Muscle of leg (tissue), 11 donors: ENCODE results near the gene DOCK2. TPM values are rescaled to one million over a fixed set of nuclear protein-coding genes. Genes with fewer than 3 reads are reported as not detected.

Source experiments
- DNase-seq: peaks from one replicate; pipeline ENCODE4 v3.0.0; 2013
- H3K27ac ChIP-seq: one replicate; pipeline ENCODE4 v1.5.1; 2013; ENCODE audit warnings: mild to moderate bottlenecking, low read length, control low read depth
- H3K27me3 ChIP-seq: one replicate; pipeline ENCODE4 v1.6.1; 2013; ENCODE audit warnings: low read length; ENCODE audit not compliant: control insufficient read depth, insufficient read depth
- H3K36me3 ChIP-seq: one replicate; pipeline ENCODE4 v1.6.1; 2013; ENCODE audit warnings: low read length; ENCODE audit not compliant: control insufficient read depth, insufficient read depth
- H3K4me1 ChIP-seq: one replicate; pipeline ENCODE4 v1.6.1; 2013; ENCODE audit warnings: low read length; ENCODE audit not compliant: control insufficient read depth, insufficient read depth
- H3K4me3 ChIP-seq: one replicate; pipeline ENCODE4 v1.5.1; 2013; ENCODE audit warnings: low read length, control low read depth
- H3K9me3 ChIP-seq: replicated peaks from 2 replicates; pipeline ENCODE4 v1.6.1; 2013; ENCODE audit warnings: low read depth, low read length; ENCODE audit not compliant: control insufficient read depth
- WGBS: methylation state at CpG from one replicate; pipeline ENCODE4 v1.1.5; 2013; ENCODE audit warnings: missing lambda C conversion rate; ENCODE audit not compliant: insufficient coverage; 5-methylcytosine and 5-hydroxymethylcytosine counted together
- polyA plus RNA-seq, 8 donors: library from polyadenylated mRNA; unstranded; fragments of 120-200 nt; gene quantifications; one replicate each; pipeline versions ENCODE4 v1.2.1 to v1.2.3, GENCODE V29; 2013; ENCODE audit warnings: inconsistent platforms in 1 of 8, low replicate concordance in 1 of 8; ENCODE audit not compliant: insufficient read length in 8 of 8, insufficient read depth in 1 of 8
- total RNA-seq: library from RNA; stranded (reverse); fragments of 120-200 nt; gene quantifications from one replicate; pipeline ENCODE4 v1.2.4, GENCODE V29; 2013

DOCK2 gene
- total and polyA plus RNA-seq, 9 donors = 3.4 to 4.5 (median 3.8) TPM

DNA sequence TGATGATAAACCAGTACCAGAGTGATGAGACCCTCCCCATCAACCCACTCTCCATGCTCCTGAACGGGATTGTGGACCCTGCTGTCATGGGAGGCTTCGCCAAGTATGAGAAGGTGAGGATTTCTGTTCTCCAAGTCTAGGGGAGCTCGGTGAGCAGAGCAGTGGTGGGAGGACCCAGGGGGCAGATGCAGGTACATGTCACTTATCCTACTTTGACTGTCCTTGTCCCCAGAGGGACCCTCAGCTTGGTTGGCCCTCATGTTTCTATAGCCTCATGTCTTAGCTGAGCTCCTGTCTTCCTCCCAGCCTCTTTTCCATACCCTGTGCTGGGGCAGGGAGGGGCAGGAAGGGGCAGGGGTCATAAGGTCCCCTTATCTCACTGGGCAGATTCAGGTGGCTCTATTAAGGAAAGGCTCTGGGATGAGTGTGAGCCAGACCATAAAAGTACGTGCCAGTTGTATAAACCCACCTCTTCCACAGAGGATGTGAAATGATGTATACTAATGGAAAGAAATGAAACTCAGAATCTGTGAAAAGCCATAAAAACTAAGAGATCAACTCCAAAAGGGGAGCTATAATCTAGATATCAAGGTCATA, 430.6 kb downstream of the DOCK2 start:
- Histone ChIP-seq H3K9me3 (no peaks in the 10 kb centered on the region), H3K27me3 (no peaks in the 10 kb centered on the region), H3K36me3 (no peaks in the 10 kb centered on the region), H3K4me1 (no peaks in the 10 kb centered on the region), H3K4me3 (no peak overlapping the region), H3K27ac (no peak overlapping the region)
- DNase-seq = no peak
- 83% methylated on average over 1 of the region's 4 CpGs for WGBS

GRCh38 chr5:170069512-170069911, 432.4 kb downstream of the DOCK2 start:
- Histone ChIP-seq H3K4me3 (no peak overlapping the region), H3K27ac (no peak overlapping the region), H3K36me3 (no peaks in the 10 kb centered on the region), H3K27me3 (no peaks in the 10 kb centered on the region), H3K4me1 (no peaks in the 10 kb centered on the region), H3K9me3 (no peaks in the 10 kb centered on the region)
- DNase-seq = no peak
- WGBS = 100% methylated on average over 1 of the region's 5 CpGs

DNA sequence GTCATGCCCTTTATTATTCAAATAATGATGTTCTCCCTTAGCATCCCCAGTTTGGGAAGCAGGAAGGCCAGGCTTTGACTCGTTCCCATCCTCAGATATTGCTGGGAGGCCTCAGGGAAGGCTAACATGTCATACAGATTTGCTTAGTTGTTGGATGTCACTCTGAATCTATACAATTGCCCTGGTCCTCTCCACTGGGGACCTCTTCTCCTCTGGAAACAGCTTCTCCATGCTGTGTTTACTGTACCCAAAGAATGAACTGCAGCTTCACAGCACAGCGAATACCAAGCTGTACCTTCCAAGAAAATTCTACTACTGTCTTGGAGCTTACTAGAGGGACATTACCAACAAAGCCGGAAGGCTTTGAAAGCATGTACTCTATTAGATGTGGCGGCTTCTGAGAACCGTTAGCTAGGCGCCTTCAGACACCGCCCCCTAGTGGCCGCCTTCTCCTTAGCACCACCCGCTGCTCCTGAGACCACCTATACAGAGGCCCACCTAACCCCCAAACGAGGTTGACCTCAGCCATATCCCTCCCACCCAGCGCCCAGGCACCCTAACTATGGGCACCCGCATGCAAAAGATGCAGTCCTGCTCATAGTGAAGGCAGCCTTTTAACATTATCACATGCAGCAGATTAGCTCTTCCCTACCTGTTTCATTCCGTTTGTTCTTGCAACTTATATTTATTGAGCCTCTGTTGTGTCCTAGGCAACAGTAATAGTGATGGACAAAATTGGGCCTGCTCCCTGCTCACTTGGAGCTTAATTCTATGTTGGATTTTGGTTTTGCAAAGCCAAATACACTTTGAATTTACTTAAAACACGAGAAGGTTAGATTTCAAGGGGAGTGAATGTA, 433.7 kb downstream of the DOCK2 start:
- H3K27me3 ChIP-seq = no peaks in the 10 kb centered on the region
- no peaks in the 10 kb centered on the region for H3K36me3 ChIP-seq
- peaks cover 7% of the 10 kb centered on the region for H3K4me1 ChIP-seq
- H3K4me3 ChIP-seq = no peak overlapping the region
- no peaks in the 10 kb centered on the region for H3K9me3 ChIP-seq
- WGBS = 19% methylated on average over 10 of the region's 14 CpGs
- peak; percentile 51 for DNase-seq
- no peak overlapping the region for H3K27ac ChIP-seq

GRCh38 chr5:170071748-170072147, 434.7 kb downstream of the DOCK2 start:
- peaks cover 14% of the 10 kb centered on the region for H3K4me1 ChIP-seq
- no CpG with 5 or more reads among the region's 2 CpGs for WGBS

DNA sequence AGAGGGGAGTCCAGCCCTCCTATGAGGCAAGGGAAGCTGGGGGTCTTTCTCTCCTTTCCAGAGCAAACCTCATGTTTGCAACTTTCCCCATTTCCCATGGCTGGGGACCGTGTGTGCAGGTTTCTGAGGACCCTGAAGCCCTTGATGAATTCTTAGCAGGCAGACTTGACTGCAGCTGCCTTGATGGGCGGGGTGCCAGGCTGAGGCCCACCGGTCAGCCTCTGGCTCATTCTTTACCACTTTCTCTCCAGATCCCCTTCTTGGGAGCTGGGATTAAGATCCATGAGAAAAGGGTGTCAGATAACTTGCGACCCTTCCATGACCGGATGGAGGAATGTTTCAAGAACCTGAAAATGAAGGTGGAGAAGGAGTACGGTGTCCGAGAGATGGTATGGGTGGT, 438.6 kb downstream of the DOCK2 start:
- Histone ChIP-seq H3K4me3 (no peak overlapping the region), H3K9me3 (no peaks in the 10 kb centered on the region), H3K4me1 (peaks cover 14% of the 10 kb centered on the region), H3K27me3 (no peaks in the 10 kb centered on the region), H3K36me3 (no peaks in the 10 kb centered on the region), H3K27ac (no peak overlapping the region)
- no peak for DNase-seq
- WGBS = 22% methylated on average over 6 of the region's 7 CpGs

More at GRCh38 chr5:170071748-170072147, 434.7 kb downstream of the DOCK2 start:
- Histone ChIP-seq H3K27ac (no peak overlapping the region), H3K4me3 (no peak overlapping the region), H3K9me3 (no peaks in the 10 kb centered on the region), H3K27me3 (no peaks in the 10 kb centered on the region), H3K36me3 (no peaks in the 10 kb centered on the region)
- DNase-seq = no peak

DNA sequence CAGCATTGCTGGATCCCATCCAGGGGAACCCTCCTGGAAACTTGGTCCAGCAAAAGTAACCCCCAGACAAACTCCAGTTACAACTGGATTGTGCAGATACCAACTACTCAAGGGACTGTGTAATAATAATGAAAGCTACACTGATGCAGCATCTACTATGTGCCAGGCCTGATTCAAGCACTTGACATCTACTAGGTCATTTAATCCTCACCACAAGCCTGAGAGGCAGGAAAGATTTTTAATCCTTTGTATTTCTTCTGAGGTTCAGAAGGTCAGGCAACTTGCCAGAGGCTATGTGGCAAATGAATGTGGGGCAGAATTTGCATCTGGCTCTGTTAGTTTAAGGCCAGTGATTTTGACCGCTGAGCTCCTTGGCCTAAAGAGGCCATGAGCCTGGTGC, 439.1 kb downstream of the DOCK2 start:
- DNase-seq = no peak
- WGBS = no CpG with 5 or more reads among the region's 1 CpG
- no peak overlapping the region for H3K27ac ChIP-seq
- no peaks in the 10 kb centered on the region for H3K27me3 ChIP-seq
- no peaks in the 10 kb centered on the region for H3K36me3 ChIP-seq
- no peak overlapping the region for H3K4me3 ChIP-seq
- H3K4me1 ChIP-seq = peaks cover 14% of the 10 kb centered on the region
- H3K9me3 ChIP-seq = no peaks in the 10 kb centered on the region

DNA sequence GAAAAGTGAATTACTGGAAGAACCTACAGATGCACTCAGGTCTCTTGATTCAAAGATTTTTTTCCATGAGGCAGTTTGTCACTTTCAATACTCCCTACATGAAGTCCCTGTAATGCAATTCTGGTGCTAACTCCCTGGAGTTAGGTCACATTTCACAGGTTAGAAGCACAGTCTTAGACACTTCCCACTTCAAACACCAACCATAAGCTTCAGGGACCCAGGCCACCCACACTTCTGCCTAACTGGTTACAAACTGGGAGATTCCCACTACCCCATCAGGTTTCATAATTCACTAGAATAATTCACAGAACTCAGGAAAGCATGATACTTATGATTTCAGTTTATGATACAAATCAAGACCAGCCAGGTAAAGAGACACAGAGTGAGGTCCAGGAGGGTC, 439.7 kb downstream of the DOCK2 start:
- Histone ChIP-seq H3K4me3 (no peak overlapping the region), H3K9me3 (no peaks in the 10 kb centered on the region), H3K4me1 (peaks cover 14% of the 10 kb centered on the region), H3K27me3 (no peaks in the 10 kb centered on the region), H3K36me3 (no peaks in the 10 kb centered on the region), H3K27ac (no peak overlapping the region)
- DNase-seq = no peak

DNA sequence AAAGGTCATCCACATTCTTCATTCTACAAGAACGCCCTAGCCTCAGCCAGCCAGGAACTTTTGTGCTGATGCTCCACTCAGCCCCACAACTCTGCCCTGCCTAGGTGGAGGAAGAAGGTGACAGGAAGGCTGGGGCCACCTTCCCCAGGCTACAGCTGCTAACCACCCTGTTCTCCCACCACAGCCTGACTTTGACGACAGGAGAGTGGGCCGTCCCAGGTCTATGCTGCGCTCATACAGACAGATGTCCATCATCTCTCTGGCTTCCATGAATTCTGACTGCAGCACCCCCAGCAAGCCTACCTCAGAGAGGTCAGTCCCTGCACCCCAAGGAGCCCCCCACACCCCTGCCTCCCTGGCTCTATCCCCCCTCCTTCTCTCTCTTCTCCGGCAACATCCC, 440.5 kb downstream of the DOCK2 start:
- DNase-seq = no peak
- no peak overlapping the region for H3K27ac ChIP-seq
- 77% methylated on average over 4 of the region's 5 CpGs for WGBS
- no peaks in the 10 kb centered on the region for H3K9me3 ChIP-seq
- H3K4me3 ChIP-seq = no peak overlapping the region
- H3K36me3 ChIP-seq = no peaks in the 10 kb centered on the region
- H3K4me1 ChIP-seq = peaks cover 14% of the 10 kb centered on the region
- no peaks in the 10 kb centered on the region for H3K27me3 ChIP-seq

GRCh38 chr5:170078458-170078857, 441.4 kb downstream of the DOCK2 start:
- Histone ChIP-seq H3K9me3 (no peaks in the 10 kb centered on the region), H3K27ac (no peak overlapping the region), H3K27me3 (no peaks in the 10 kb centered on the region), H3K36me3 (no peaks in the 10 kb centered on the region), H3K4me1 (peaks cover 14% of the 10 kb centered on the region), H3K4me3 (no peak overlapping the region)
- no peak for DNase-seq
- 73% methylated on average over 2 of the region's 3 CpGs for WGBS

DNA sequence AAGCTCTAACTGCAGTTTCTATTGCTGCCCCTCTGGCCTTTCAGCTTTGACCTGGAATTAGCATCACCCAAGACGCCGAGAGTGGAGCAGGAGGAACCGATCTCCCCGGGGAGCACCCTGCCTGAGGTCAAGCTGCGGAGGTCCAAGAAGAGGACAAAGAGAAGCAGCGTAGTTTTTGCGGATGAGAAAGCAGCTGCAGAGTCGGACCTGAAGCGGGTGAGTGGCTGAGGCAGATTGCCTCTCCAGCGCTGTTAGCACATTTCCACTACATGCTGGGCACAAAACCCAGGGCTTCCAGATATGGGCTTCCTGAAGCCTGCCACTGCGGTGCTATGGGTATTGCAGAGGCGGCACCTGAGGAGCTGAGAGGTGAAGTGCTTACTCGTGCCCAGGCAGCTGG, 441.9 kb downstream of the DOCK2 start:
- Histone ChIP-seq H3K9me3 (no peaks in the 10 kb centered on the region), H3K4me1 (peaks cover 14% of the 10 kb centered on the region), H3K27ac (no peak overlapping the region), H3K4me3 (no peak overlapping the region), H3K27me3 (no peaks in the 10 kb centered on the region), H3K36me3 (no peaks in the 10 kb centered on the region)
- WGBS = 84% methylated on average over 10 of the region's 13 CpGs
- no peak for DNase-seq
